Caco-2 (cell line): ENCODE results near the gene MYO15B. TPM values are rescaled to one million over a fixed set of nuclear protein-coding genes. Genes with fewer than 3 reads are reported as not detected.

Source experiments
- BruUV-seq: library from RNA; stranded (reverse); fragments of 400-500 nt; replicated peaks from 2 replicates; lab custom pipeline; 2021; lab: Mats Ljungman, UMichigan
- CTCF ChIA-PET: fragments of 300-600 bp; sonication (Branson Sonifier 250); formaldehyde crosslinking; loops from one replicate; lab custom pipeline; 2022; ENCODE audit warnings: antibody characterized with exemption; lab: Charles Lee
- POLR2A ChIA-PET: fragments of 300-600 bp; sonication (Branson Sonifier 250); formaldehyde crosslinking; loops from one replicate; lab custom pipeline; 2022; ENCODE audit warnings: antibody characterized with exemption; lab: Charles Lee
- DNase-seq, 2 experiments: peaks; one replicate each; pipeline versions ENCODE4 v3.0.0 to v3.0.0-alpha.2; 2020 to 2022
- H3K27me3 ChIP-seq: replicated peaks from 2 replicates; pipeline ENCODE4 v1.6.0; 2011; ENCODE audit warnings: low read length; ENCODE audit not compliant: control insufficient read depth, insufficient read depth
- H3K36me3 ChIP-seq: 2 replicates; pipeline ENCODE4 v1.5.1; 2011; ENCODE audit warnings: low read length; ENCODE audit not compliant: control insufficient read depth, insufficient read depth
- H3K4me1 ChIP-seq: fragments of 250-450 bp; sonication (Bioruptor Pico); 2 replicates; pipeline ENCODE4 v1.5.1; 2020; ENCODE audit warnings: mild to moderate bottlenecking
- H3K4me3 ChIP-seq: 2 replicates; pipeline ENCODE4 v1.5.1; 2011; ENCODE audit warnings: low read depth, mild to moderate bottlenecking, control low read depth, low read length
- H3K9me3 ChIP-seq: fragments of 250-450 bp; sonication (Bioruptor Pico); 2 replicates; pipeline ENCODE4 v1.5.1; 2020; ENCODE audit warnings: mild to moderate bottlenecking, moderate library complexity
- H3K27ac Mint-ChIP-seq: one replicate; pipeline ENCODE4 v1.8.0; 2022; ENCODE audit warnings: mixed read lengths; ENCODE audit not compliant: unreplicated experiment
- H3K27me3 Mint-ChIP-seq: one replicate; pipeline ENCODE4 v1.8.0; 2022; ENCODE audit warnings: mixed read lengths; ENCODE audit not compliant: insufficient read depth, unreplicated experiment
- H3K36me3 Mint-ChIP-seq: one replicate; pipeline ENCODE4 v1.8.0; 2022; ENCODE audit warnings: mild to moderate bottlenecking, mixed read lengths; ENCODE audit not compliant: insufficient read depth, unreplicated experiment
- H3K4me1 Mint-ChIP-seq: one replicate; pipeline ENCODE4 v1.8.0; 2022; ENCODE audit warnings: low read depth, mixed read lengths; ENCODE audit not compliant: unreplicated experiment
- H3K4me3 Mint-ChIP-seq: one replicate; pipeline ENCODE4 v1.8.0; 2022; ENCODE audit warnings: mild to moderate bottlenecking, moderate library complexity, mixed read lengths; ENCODE audit not compliant: unreplicated experiment
- H3K9me3 Mint-ChIP-seq: one replicate; pipeline ENCODE4 v1.8.0; 2022; ENCODE audit warnings: mixed read lengths; ENCODE audit not compliant: unreplicated experiment
- CTCF ChIP-seq, 2 experiments: fragments of 200-600 bp in 1 of 2; IDR thresholded peaks; 1 replicate in 1 of 2; 2 replicates in 1 of 2; pipeline versions ENCODE4 v1.5.1 to v1.8.0; 2011 to 2022; ENCODE audit warnings: antibody characterized with exemption in 1 of 2, control low read depth in 1 of 2, inconsistent platforms in 1 of 2, low read depth in 1 of 2, low read length in 1 of 2, mild to moderate bottlenecking in 1 of 2, moderate library complexity in 1 of 2; ENCODE audit not compliant: insufficient read depth in 1 of 2, severe bottlenecking in 1 of 2, unreplicated experiment in 1 of 2
- intact Hi-C: fragments of 100-400 bp; cut with micrococcal nuclease; formaldehyde crosslinking; loops from one replicate; pipeline ENCODE4 v1.10.0; 2022; ENCODE audit not compliant: unreplicated experiment
- total RNA-seq: library from RNA; stranded (reverse); gene quantifications from 2 replicates; pipeline ENCODE4 v1.2.3, GENCODE V29; 2022

Gene MYO15B
- total RNA-seq, 1 experiment from 2014 or later, result 12.3 TPM

DNA sequence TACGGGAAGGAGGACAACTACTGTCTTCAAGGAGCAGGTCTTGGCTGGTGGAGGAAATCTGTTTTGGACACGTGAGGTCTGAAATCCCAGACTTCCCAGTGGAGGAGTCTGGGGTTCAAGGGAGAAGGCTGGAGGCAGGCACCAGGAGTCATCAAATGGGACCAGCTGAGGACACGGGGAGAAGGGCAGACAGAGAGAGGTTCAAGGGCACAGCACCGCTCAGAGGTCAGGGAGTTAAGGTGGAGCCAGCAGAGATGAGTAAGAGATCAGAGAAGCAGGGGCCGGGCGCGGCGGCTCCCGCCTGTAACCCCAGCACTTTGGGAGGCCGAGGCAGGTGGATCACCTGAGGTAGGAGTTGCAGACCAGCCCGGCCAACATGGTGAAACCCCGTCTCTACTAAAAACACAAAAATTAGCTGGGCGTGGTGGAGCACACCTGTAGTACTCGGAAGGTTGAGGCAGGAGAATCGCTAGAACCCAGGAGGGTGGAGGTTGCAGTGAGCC, 35.2 kb downstream of the MYO15B start:
- no TSS peak for BruUV-seq
- H3K4me1 ChIP-seq, result peaks cover 6% of the 10 kb centered on the region; the same call in 1 of the 2 replicates
- POLR2A ChIA-PET, result no interaction called here
- intact Hi-C loops, result no loop called here
- Mint-ChIP-seq H3K4me3 (no peak overlapping the region), H3K36me3 (peaks cover 27% of the 10 kb centered on the region), H3K27ac (peak overlapping the region; percentile 31), H3K4me1 (peaks cover 11% of the 10 kb centered on the region), H3K9me3 (no peaks in the 10 kb centered on the region), H3K27me3 (no peaks in the 10 kb centered on the region)
- no peak overlapping the region for H3K4me3 ChIP-seq
- no peak for TF ChIP-seq CTCF (IDR thresholded peaks at IDR 0.05; ENCODE audit: insufficient read depth in 1 of 2, low read depth in 1 of 2, low read length in 1 of 2, severe bottlenecking in 1 of 2, unreplicated experiment in 1 of 2)
- H3K36me3 ChIP-seq, result no peaks in the 10 kb centered on the region
- no peak for DNase-seq
- no peaks in the 10 kb centered on the region for H3K9me3 ChIP-seq
- H3K27me3 ChIP-seq, result no peaks in the 10 kb centered on the region
- CTCF ChIA-PET, result interaction anchor here (1.0 to 3.3 kb wide), 2 partner anchors 11 to 125 kb away, joined by 4 to 24 read pairs; partner anchors contain the start of gene SMIM5

DNA sequence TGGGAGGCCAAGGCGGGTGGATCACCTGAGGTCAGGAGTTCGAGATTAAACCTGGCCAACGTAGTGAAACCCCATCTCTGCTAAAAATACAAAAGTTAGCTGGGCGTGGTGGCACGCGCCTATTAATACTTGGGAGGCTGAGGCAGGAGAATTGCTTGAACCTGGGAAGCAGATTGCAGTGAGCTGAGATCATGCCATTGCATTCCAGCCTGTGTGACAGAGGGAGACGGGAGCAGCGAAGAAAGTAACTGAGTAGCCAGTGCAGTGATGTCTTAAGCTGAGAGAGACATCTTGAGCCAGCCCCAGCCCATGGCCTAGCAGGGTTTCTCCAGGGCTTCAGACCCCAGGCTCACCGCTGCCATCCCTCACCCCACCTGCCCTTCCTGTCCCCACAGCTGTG, 35.8 kb downstream of the MYO15B start:
- intact Hi-C loops, result no loop called here
- H3K4me1 ChIP-seq, result peaks cover 6% of the 10 kb centered on the region; the same call in 1 of the 2 replicates
- Mint-ChIP-seq H3K27me3 (no peaks in the 10 kb centered on the region), H3K27ac (peak overlapping the region; percentile 31), H3K4me1 (peaks cover 11% of the 10 kb centered on the region), H3K36me3 (peaks cover 29% of the 10 kb centered on the region), H3K4me3 (no peak overlapping the region), H3K9me3 (no peaks in the 10 kb centered on the region)
- H3K4me3 ChIP-seq, result no peak overlapping the region
- ChIA-PET POLR2A (no interaction called here), CTCF (interaction anchor here (1.0 to 3.3 kb wide), 2 partner anchors 10 to 124 kb away, joined by 4 to 24 read pairs; partner anchors contain the start of gene SMIM5)
- DNase-seq, result no peak
- H3K9me3 ChIP-seq, result no peaks in the 10 kb centered on the region
- no peak for TF ChIP-seq CTCF (IDR thresholded peaks at IDR 0.05; ENCODE audit: insufficient read depth in 1 of 2, low read depth in 1 of 2, low read length in 1 of 2, severe bottlenecking in 1 of 2, unreplicated experiment in 1 of 2)
- no peaks in the 10 kb centered on the region for H3K36me3 ChIP-seq
- no TSS peak for BruUV-seq
- no peaks in the 10 kb centered on the region for H3K27me3 ChIP-seq

DNA sequence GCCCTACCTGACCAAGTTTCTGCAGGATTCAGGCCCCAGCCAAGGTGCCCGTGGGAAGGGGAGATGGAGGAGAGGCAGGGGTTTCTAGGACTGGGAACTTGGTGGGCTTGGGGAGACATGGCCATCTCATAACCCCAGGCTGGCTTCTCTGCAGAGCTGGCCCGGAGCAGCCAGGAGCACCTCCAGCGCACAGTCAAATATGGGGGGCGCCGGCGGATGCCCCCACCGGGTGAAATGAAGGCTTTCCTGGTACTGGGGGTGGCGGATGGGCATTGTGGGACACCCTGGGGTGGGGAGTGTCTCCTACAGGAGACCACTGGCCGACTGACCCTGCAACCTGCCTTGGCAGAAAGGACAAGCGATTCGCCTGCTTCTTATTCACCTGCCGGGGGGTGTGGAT, 36.4 kb downstream of the MYO15B start:
- H3K27me3 ChIP-seq, result no peaks in the 10 kb centered on the region
- no peaks in the 10 kb centered on the region for H3K9me3 Mint-ChIP-seq
- no peaks in the 10 kb centered on the region for H3K9me3 ChIP-seq
- CTCF ChIA-PET, result interaction anchor here (1.0 to 3.3 kb wide), 3 partner anchors 9 to 141 kb away, joined by 4 to 24 read pairs (median 6); partner anchors contain the start of genes GALK1 and SMIM5
- BruUV-seq, result no TSS peak
- H3K4me3 Mint-ChIP-seq, result no peak overlapping the region
- peaks cover 6% of the 10 kb centered on the region; the same call in 1 of the 2 replicates for H3K4me1 ChIP-seq
- H3K36me3 Mint-ChIP-seq, result peaks cover 36% of the 10 kb centered on the region
- 0 out of 2 replicates have a peak, but pooled peaks cover 1% of the 10 kb centered on the region for H3K36me3 ChIP-seq
- H3K27ac Mint-ChIP-seq, result no peak overlapping the region
- H3K4me3 ChIP-seq, result no peak overlapping the region
- TF ChIP-seq CTCF (IDR thresholded peaks at IDR 0.05; ENCODE audit: insufficient read depth in 1 of 2, low read depth in 1 of 2, low read length in 1 of 2, severe bottlenecking in 1 of 2, unreplicated experiment in 1 of 2), result no peak
- intact Hi-C loops, result no loop called here
- POLR2A ChIA-PET, result no interaction called here
- peaks cover 11% of the 10 kb centered on the region for H3K4me1 Mint-ChIP-seq
- DNase-seq, result no peak
- no peaks in the 10 kb centered on the region for H3K27me3 Mint-ChIP-seq
